ENCODE measurements around the gene ACVRL1. TPM values are rescaled to one million over a fixed set of nuclear protein-coding genes. Genes with fewer than 3 reads are reported as not detected.

ACVRL1 gene
- total RNA-seq, 1 donor from 2014 or later: 2.0 TPM

GRCh38 chr12:51886021-51886710 is 21.1 kb upstream of the ACVRL1 start:
- TF ChIP-seq EZH2 (IDR thresholded peaks at IDR 0.05): no peak
- TF ChIP-seq EZH2phosphoT487 (IDR thresholded peaks at IDR 0.05): no peak
- no peak for TF ChIP-seq CTCF (IDR thresholded peaks at IDR 0.05)
- no peak for DNase-seq (ENCODE audit: low spot score)

GRCh38 chr12:51887476-51888315 is 19.6 kb upstream of the ACVRL1 start, which contains the start of gene ANKRD33:
Gene ANKRD33, plus strand, starts transcription at chr12:51888103. Its CDS starts 84 bp downstream, at chr12:51888187.
- Histone ChIP-seq H3K79me2 (ENCODE audit: low read depth) (no peaks in the 10 kb centered on the region), H3K9me3 (ENCODE audit: low read depth) (no peaks in the 10 kb centered on the region), H3K4me1 (peaks cover 6% of the 10 kb centered on the region), H3K27ac (no peak within 1 kb of the TSS), H3F3A (ENCODE audit: low read depth) (peaks cover 5% of the 10 kb centered on the region), H3K9ac (no peak within 1 kb of the TSS), H4K20me1 (ENCODE audit: low read depth) (no peaks in the 10 kb centered on the region), H3K27me3 (peaks cover 3% of the 10 kb centered on the region), H3K4me3 (peak within 1 kb of the TSS; percentile 33), H3K4me2 (peak within 1 kb of the TSS; percentile 70), H2AFZ (replicated peaks) (no peak within 1 kb of the TSS), H3K36me3 (no peaks in the 10 kb centered on the region)
- H3K9me3 Mint-ChIP-seq: no peaks in the 10 kb centered on the region
- H3K4me1 Mint-ChIP-seq: peaks cover 13% of the 10 kb centered on the region
- TF ChIP-seq EZH2 (IDR thresholded peaks at IDR 0.05): no peak
- no peak for TF ChIP-seq EZH2phosphoT487 (IDR thresholded peaks at IDR 0.05)
- TF ChIP-seq CTCF (IDR thresholded peaks at IDR 0.05): no peak
- DNase-seq (ENCODE audit: low spot score): peak; percentile 90
- peaks cover 22% of the 10 kb centered on the region for H3K27me3 Mint-ChIP-seq (ENCODE audit: insufficient read depth, low read depth)
- peak within 1 kb of the TSS; percentile 63 for H3K4me3 Mint-ChIP-seq
- H3K27ac Mint-ChIP-seq: peak within 1 kb of the TSS; percentile 53
- H3K36me3 Mint-ChIP-seq: no peaks in the 10 kb centered on the region

More at GRCh38 chr12:51886021-51886710, 21.1 kb upstream of the ACVRL1 start:
- no peak overlapping the region for H3K4me2 ChIP-seq
- no peaks in the 10 kb centered on the region for H4K20me1 ChIP-seq (ENCODE audit: low read depth)
- Mint-ChIP-seq H3K27ac (no peak overlapping the region), H3K4me3 (no peak overlapping the region), H3K4me1 (peaks cover 13% of the 10 kb centered on the region), H3K9me3 (no peaks in the 10 kb centered on the region), H3K36me3 (no peaks in the 10 kb centered on the region), H3K27me3 (ENCODE audit: insufficient read depth, low read depth) (peaks cover 22% of the 10 kb centered on the region)
- no peak overlapping the region for H3K4me3 ChIP-seq
- peak overlapping the region; percentile 66 for H2AFZ ChIP-seq (replicated peaks)
- H3K9me3 ChIP-seq (ENCODE audit: low read depth): no peaks in the 10 kb centered on the region
- no peaks in the 10 kb centered on the region for H3F3A ChIP-seq (ENCODE audit: low read depth)
- peaks cover 6% of the 10 kb centered on the region for H3K4me1 ChIP-seq
- H3K27ac ChIP-seq: no peak overlapping the region
- no peak overlapping the region for H3K9ac ChIP-seq
- H3K27me3 ChIP-seq: peaks cover 3% of the 10 kb centered on the region
- no peaks in the 10 kb centered on the region for H3K36me3 ChIP-seq
- no peaks in the 10 kb centered on the region for H3K79me2 ChIP-seq (ENCODE audit: low read depth)

GRCh38 chr12:51888316-51889215 is 18.7 kb upstream of the ACVRL1 start:
- Mint-ChIP-seq H3K27ac (peak overlapping the region; percentile 53), H3K9me3 (no peaks in the 10 kb centered on the region), H3K36me3 (no peaks in the 10 kb centered on the region), H3K27me3 (ENCODE audit: insufficient read depth, low read depth) (peaks cover 24% of the 10 kb centered on the region), H3K4me3 (peak overlapping the region; percentile 63), H3K4me1 (peaks cover 13% of the 10 kb centered on the region)
- Histone ChIP-seq H3K4me3 (peak overlapping the region; percentile 33), H3K4me1 (peaks cover 6% of the 10 kb centered on the region), H3K27me3 (peaks cover 3% of the 10 kb centered on the region), H3K27ac (no peak overlapping the region), H3K9me3 (ENCODE audit: low read depth) (no peaks in the 10 kb centered on the region), H2AFZ (replicated peaks) (no peak overlapping the region), H3K36me3 (no peaks in the 10 kb centered on the region), H3K9ac (no peak overlapping the region), H3K4me2 (peak overlapping the region; percentile 70), H3F3A (ENCODE audit: low read depth) (peaks cover 5% of the 10 kb centered on the region), H3K79me2 (ENCODE audit: low read depth) (no peaks in the 10 kb centered on the region), H4K20me1 (ENCODE audit: low read depth) (no peaks in the 10 kb centered on the region)
- TF ChIP-seq CTCF (IDR thresholded peaks at IDR 0.05) (no peak), EZH2 (IDR thresholded peaks at IDR 0.05) (no peak), EZH2phosphoT487 (IDR thresholded peaks at IDR 0.05) (no peak)
- no peak for DNase-seq (ENCODE audit: low spot score)

All from neural progenitor cell (in vitro differentiated cells).